GM21576 (cell line): ENCODE results near the gene GABRB3.
"Not testable (repeated sequence)": the region's sequence is repeated elsewhere in the genome, so short reads cannot be mapped to it uniquely, and the experiment has no call there.

Experiments
- ATAC-seq: cut with Tn5 transposase; IDR thresholded peaks from one replicate; pipeline ENCODE4 v1.9.1; 2021; ENCODE audit warnings: mild to moderate bottlenecking, moderate library complexity; ENCODE audit not compliant: unreplicated experiment

GABRB3 gene

GRCh38 chr15:26736502-26737248 lies 36.2 kb downstream of the GABRB3 start:
- no peak for ATAC-seq

- ATAC-seq: no peak
Observed at GRCh38 chr15:26731965-26732364, 40.9 kb downstream of the GABRB3 start.

GRCh38 chr15:26729581-26729980 lies 43.3 kb downstream of the GABRB3 start:
- no peak for ATAC-seq

GRCh38 chr15:26729030-26729429 lies 43.8 kb downstream of the GABRB3 start:
- no peak for ATAC-seq

GRCh38 chr15:26724381-26725150 lies 48.3 kb downstream of the GABRB3 start:
- no peak for ATAC-seq

GRCh38 chr15:26722621-26723160 lies 50.2 kb downstream of the GABRB3 start:
- ATAC-seq: no peak

- ATAC-seq: no peak
Observed at GRCh38 chr15:26721232-26721967, 51.5 kb downstream of the GABRB3 start.

- ATAC-seq: no peak
Observed at GRCh38 chr15:26720546-26720945, 52.3 kb downstream of the GABRB3 start.

GRCh38 chr15:26719866-26720265 lies 53.0 kb downstream of the GABRB3 start:
- not testable (repeated sequence) for ATAC-seq

- ATAC-seq: no peak
Observed at GRCh38 chr15:26716069-26716468, 56.8 kb downstream of the GABRB3 start.

GRCh38 chr15:26713498-26713897 lies 59.4 kb downstream of the GABRB3 start:
- no peak for ATAC-seq

- no peak for ATAC-seq
Observed at GRCh38 chr15:26712335-26712734, 60.5 kb downstream of the GABRB3 start.

- no peak for ATAC-seq
Observed at GRCh38 chr15:26711445-26711844, 61.4 kb downstream of the GABRB3 start.

GRCh38 chr15:26702381-26702780 lies 70.5 kb downstream of the GABRB3 start:
- ATAC-seq: no peak

- ATAC-seq: no peak
Observed at GRCh38 chr15:26698555-26698954, 74.3 kb downstream of the GABRB3 start.

GRCh38 chr15:26697913-26698312 lies 75.0 kb downstream of the GABRB3 start:
- no peak for ATAC-seq

- ATAC-seq: no peak
Observed at GRCh38 chr15:26691249-26691648, 81.6 kb downstream of the GABRB3 start.

GRCh38 chr15:26690778-26691177 lies 82.1 kb downstream of the GABRB3 start:
- ATAC-seq: no peak

GRCh38 chr15:26689462-26689861 lies 83.4 kb downstream of the GABRB3 start:
- no peak for ATAC-seq

- ATAC-seq: no peak
Observed at GRCh38 chr15:26686547-26687187, 86.2 kb downstream of the GABRB3 start.
